GM19438 (cell line): ENCODE measurements around the gene RAB12.

ENCODE experiments used
- ATAC-seq: cut with Tn5 transposase; IDR thresholded peaks from one replicate; pipeline ENCODE4 v1.9.1; 2021; ENCODE audit warnings: low read depth; ENCODE audit not compliant: unreplicated experiment

The RAB12 gene

DNA sequence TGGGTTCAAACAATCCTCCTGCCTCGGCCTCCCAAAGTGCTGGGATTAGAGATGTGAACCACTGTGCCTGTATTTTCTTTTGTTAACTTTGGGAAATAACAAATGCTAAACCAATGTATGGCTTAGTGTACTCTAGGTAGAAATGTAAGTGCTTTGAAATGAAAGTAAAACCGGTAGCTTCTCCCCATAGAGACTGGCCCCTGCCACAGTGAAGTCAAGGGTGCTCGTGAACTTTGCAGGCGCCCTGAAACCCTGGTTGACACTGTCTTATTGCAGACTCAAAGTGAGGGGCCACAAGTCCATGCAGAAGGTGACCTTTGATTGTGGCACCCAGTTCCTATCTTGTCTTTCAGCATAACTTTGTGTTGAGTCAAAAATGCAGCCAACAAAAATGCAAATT is 72.0 kb downstream of the RAB12 start:
- ATAC-seq, result no peak

DNA sequence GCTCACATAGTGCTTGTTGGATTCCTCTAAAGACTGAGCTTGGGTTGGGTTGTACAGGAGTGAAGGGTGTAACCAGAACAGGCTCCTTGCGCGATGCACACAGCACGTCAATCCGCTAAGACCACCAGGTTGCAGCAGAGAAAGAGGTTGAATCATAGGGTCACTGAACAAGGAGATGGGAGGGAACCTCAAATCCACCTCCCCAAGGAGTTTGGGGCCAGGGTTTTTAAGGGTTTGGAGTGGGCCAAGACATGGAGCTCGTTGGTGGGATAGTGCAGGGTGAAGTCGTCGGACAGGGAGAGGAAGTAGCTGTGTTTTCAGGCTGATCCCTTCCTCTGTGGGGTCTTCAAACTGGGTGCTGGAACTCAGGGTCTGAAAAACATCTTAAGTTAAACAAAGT is 75.3 kb downstream of the RAB12 start:
- no peak for ATAC-seq

DNA sequence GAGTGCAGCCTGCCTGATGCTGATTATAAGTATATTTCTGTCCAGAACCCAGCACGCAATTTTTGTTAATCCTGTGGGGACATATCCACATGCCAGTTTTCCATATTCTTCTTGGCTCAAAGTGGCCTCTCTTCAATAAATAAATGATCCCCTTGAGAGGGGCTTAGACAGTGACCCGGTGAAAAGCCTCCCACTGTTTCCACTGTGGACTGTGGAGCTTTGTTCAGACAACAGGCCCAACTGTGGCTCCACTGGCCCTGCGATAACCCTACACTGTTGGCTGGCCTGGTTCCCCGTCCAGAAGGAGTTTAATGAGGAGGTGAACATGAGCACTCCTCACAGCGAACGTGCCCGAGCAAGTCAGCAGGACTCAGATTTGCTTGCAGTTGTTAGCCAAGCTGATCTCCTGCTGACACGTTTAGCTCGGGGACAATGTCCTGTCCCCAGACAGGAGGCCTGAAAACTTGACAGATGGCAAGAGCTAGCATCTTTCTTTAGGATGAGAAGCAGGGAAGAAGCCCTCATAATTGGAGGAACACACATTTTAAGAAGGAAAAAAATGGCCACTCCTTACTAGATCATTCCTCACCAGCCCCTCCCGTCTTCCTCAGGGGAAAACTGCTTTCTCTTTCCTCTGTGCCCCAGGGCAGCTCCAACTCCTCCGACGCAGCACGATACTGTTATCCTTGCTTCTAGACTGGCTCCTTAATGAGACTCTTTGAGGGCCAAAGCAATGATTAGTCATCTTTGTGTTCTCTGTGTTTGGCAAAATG is 76.1 kb downstream of the RAB12 start:
- ATAC-seq, result no peak

DNA sequence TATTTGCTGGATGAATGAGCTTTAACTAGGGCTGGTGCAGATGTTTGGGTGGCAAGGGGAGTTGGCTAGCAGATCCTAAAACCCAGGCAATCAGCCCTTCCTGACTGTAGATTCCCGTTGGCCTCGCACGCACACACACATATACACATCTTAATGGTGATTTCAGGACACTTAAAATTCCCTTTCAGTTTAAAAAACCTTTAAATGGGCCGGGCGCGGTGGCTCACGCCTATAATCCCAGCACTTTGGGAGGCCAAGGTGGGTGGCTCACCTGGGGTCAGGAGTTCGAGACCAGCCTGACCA is 76.6 kb downstream of the RAB12 start:
- no peak for ATAC-seq

DNA sequence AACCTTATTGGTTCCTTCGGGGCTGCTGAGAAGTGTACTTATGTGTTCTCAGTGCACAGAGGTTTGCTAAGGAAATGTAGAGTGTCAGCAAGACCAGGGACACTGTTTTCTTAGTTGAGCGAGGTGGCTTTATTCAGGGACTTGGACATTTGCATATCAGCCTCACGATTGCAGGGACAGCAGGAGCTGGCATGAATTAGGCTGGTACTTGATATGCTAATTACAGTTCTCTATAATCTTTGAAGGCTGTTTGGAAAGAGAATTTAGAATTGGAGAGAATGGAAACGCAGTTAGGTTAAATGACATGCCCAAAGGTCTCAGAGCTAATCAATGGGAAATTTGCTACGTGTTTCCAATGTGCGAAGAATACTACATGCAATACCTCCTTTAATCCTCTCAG is 77.4 kb downstream of the RAB12 start:
- ATAC-seq, result no peak

DNA sequence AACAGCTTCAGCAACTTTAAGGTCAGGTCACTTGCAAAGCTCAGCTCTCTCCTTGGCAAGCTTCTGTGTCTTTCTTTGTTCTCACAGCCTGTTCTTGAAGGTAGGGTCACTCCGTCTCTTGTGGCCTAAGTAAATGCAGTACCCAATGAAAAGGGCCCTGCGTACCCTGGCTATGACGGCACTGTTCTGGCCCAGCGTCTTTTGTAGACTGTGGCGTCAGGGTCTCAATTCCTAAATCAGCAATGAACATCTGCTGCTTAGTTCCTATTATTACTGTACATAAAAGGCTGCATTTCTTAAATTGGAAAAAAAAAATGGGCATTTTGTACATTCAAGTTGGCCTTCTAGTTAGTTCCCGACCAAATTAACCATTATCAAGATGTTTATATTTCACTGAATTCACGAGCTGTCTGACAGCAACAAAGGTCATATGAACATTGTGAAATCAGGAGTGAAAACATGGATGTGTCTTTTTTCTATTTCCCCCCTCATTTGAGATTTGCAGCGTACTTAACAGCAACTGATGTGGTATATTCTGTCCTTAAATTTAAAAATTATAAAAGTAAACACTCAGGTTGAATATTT is 79.1 kb downstream of the RAB12 start:
- no peak for ATAC-seq

DNA sequence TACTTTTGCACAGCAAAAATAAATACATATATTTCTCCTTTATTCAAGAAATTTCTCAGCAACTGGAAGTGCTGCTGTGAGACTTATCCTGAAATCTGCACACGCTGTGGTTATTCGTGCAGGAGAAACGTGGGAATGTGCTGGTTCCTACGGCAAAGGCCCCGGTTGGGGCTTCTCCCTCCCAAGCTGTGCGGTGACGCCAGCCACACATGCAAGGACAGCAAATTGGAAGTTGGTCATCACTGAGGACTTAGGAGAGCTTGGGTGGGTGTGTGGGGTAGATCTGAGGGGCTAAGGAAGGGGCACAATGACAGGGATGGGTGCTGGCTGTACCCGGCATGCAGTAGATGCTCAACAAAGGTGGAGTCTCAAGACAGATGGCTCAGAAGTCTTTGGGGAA is 79.6 kb downstream of the RAB12 start:
- ATAC-seq, result no peak
